H4 (cell line): Measurements from ENCODE around the gene STAT1. TPM values are rescaled to one million over a fixed set of nuclear protein-coding genes. Genes with fewer than 3 reads are reported as not detected.
"Not testable (repeated sequence)": the region's sequence is repeated elsewhere in the genome, so short reads cannot be mapped to it uniquely, and the experiment has no call there.

Source experiments
- DNase-seq: peaks from one replicate; pipeline ENCODE4 v3.0.0-alpha.2; 2015; ENCODE audit warnings: low spot score
- total RNA-seq: library from RNA; depleted of rRNA; stranded (reverse); fragments of >200 nt; shearing (Covaris generic); gene quantifications from 2 replicates; pipeline ENCODE4 v1.2.3, GENCODE V29; 2014

The STAT1 gene
- total RNA-seq, 1 experiment from 2014 or later = 110 TPM

DNA sequence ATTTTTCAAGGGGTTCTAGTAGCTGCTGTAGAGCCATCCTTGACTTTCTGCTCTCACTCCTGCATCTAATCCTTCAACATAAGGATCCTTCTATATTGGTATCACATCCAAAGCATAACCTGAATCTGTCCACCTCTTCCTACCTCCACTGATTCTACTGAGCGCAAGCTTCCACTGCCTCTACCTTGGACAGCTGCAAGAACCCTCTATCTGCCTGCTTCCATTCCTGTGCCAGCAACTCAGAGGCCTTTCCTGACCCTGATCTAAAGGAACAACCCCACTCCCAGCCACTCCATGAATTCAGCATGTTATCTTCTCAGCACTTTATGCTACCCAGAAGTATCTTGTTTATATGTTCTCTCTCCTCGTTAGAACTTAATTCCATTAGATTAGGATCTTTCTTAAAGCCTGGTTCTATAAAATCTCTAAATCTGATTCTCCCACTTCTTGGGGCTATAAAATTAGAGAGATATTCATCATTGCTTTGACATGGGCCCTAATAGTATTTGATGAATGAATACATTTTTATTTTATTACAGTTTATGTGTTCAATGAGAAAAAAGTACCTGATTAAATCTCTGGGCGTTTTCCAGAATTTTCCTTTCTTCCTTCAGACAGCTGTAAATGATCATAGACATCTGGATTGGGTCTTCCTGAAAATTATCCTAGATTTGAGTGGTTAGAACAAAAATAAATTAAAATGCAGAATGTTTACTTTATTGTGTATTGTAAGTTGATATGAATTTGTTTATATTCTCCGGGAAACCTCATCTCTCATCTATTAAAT lies 6.8 kb downstream of the STAT1 start:
- no peak for DNase-seq

DNA sequence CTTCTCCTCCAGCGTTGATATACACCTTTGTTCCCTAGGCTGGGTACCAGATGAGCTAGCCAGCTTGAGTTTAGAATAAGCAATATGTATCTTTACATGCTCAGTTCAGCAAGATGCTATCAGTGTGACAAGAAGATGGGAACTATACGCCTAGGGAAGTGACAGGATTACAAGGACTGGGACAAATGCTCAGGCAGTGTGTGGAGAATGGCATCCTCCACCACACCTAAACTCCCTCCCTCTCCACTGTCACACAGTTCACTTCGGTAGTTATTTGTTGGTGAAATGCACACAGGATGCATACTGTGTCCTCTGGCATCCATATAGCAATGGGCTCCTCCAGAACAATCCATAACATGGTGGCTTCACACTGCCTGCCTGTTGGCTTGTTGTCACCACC lies 7.7 kb downstream of the STAT1 start:
- DNase-seq = no peak

DNA sequence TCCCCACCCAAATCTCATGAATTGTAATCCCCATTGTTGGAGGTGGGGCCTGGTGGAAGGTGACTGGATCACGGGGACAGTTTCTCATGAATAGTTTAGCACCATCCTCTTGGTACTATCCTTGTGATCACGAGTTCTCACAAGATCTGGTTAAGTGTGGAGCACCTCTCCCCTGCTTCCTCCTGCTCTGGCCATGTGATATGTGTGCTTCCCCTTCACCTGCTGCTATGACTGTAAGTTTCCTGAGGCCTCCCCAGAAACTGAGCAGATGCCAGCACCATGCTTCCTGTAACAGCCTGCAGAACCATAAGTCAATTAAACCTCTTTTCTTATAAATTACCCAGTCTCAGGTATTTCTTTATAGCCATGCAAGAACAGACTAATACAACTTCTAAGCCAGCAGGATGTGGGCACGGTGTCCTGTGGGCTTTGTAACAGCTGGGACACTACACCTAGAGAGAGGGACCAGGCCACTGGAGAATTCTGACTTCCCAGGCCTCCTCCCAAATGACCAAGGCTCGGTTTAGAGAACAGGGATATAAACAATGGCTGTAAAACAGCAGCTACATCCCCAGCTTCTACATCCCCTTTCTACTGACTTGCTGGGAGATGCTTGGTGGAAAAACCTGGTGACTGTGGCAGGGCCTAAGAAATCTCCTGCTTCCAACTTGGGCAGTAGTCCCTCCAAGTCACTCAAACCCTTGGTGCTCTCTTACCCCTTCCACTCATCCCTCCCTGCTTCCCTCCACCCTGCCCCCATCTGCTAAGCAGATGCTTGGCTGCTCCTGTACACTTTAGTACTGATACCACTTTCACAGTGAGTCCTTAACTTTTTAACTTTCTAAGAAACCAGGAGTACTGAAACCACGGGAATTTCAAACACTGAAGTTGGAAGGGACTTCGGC lies 10.3 kb downstream of the STAT1 start:
- no peak for DNase-seq

DNA sequence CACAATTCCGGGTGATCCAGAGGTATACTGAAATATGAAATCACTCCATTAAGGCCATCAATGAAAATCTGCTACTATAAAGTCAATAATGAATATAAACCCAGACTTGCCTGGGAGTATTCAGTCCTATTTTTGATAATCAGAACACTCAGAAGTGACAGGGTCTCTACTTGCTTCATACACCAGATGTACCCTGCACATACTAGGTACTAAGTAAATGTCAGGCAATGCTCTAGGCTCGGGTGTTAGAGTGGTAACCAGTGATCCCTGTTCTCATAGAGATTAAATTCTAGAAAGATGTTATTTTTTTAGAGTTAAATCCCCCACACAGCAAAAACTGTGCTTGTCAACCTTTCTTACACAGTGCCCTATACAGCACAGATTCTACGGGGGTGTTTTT lies 12.3 kb downstream of the STAT1 start:
- DNase-seq = no peak

DNA sequence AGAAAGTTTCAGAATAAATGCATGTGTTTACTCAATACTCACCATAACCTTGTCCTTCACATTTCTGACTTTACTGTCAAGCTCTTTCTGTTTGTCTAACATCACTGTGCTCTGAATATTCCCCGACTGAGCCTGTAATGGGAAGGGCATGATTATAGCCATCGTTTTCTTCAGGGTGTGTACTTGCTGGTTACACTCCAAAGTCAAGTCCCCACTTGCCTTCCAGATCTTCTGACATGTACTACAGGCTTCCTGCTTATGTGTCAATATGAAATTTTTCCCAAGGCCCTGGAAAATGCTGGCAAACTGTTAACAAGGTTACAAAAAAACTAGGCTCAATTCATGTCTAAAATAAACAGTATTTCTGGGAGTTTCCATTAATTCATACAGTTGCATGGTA lies 12.9 kb downstream of the STAT1 start:
- no peak for DNase-seq

DNA sequence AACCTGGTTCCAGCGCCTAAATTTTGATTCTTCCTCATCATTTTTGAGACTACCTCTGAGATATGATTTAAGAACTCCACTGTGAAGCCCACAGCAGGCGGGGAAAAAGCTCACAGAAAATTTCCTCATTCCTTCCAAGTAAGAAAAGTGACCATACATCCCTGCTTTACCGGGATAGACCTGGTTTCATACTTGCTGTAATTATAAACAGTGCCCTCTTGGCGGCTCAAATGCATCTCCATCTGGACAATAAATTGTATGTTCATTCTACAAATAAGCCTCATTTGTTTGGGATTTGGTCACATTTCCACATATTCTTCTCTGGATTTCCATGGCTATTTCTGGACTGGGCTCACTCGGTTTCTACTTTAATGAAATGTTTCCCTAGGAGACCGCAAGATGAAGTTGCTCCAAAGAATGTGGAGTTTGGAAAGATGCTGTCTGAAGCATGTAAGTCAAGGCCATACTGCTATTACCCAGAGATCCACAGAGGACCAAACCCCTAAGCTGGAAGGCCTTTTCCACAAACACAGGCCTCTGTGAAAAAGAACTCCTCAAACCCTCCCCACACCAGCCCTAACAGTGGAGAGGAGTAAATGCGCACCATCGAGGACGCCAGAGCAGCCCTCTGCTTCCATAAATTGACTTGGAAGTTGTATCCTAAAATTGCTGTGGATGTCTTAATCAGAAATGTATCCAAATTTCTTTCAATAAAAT lies 13.9 kb downstream of the STAT1 start:
- no peak for DNase-seq

DNA sequence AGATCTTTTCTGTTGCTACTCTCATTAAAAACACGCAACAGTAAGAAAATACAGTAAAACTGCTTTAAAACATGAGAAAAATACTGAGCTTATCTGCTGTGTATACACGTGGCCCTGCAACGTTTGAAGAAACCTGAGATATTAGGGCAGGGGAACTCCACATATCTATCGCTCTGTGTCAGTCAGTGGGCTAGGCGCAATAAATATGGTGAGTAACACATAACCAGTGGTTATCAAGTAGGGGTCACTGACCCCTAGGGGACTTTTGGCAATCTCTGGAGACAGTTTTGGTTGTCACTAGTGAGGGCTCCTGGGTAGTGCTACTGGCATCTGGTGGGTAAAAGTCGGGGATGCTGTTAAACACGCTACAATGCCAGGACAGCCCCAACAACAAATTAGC lies 14.9 kb downstream of the STAT1 start:
- DNase-seq = no peak

DNA sequence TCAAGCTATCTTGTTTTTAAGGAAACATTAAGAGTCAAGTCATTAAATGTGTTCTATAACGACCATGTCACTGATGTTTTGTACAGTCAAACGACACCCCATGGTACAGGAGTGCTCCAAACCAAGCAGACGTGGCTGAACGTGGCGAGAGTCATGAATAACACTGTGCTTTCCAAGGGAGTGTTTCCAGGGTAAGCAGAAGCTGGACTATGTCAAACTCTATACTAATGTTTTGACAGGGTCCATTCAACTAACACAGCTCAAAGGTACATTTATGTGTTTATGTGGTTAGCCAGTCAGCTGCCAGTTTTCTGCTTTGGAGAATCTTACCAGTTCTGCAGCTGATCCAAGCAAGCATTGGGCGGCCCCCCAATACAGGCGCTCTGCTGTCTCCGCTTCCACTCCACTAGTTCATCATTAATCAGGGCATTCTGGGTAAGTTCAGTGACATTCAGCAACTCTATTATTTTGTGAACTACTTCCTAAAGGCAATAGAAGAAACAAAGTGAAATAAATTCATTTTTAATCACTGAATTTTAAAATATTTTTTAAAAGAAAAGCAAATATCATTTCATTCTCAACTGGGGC lies 16.4 kb downstream of the STAT1 start:
- no peak for DNase-seq

DNA sequence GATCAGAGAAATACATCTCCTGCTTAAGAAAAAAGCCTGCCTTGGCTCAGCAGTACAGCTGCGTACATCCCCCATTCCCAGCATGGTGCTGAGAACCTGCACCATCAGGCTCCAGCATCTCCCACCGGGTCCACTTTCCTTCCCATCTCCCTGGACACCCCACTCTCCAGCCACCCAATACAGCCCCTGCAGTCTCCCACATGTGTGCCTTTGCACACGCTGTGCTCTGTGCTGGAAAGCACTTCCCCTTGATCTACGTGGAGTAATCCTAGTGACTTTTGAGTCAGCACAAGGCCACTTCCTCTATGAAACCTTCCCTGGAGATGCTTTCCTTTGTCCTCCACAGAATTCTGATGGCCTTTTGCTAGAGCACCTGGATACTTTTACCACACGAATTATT lies 17.0 kb downstream of the STAT1 start:
- no peak for DNase-seq

DNA sequence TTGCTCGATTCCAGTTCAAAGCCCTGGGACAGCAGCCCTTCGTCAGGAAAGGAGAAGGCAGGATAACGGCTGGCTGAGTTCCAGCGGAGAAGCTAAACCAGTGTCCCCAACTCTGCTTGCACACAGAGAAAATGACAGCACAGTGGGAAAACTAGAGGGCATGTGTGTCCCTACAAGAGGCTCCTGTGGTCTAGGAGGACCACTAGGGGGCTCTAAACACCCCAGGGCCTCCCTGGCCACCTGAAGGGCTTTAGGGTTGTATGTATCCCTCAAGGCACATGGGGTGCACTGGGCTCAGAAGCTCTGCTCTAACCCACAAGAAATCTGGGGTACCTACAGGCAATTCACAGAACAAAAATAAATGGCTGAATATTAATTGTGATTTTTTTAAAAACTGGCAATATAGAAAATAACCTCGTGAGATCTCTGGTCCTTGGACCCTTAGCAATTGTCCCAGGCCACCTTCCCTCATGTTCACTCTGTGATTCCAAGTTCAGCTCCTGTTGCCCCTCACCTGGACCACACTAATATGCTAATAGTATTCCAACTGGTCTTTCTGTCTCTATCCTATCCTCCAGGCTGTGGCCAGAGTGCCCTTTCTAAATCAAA lies 17.5 kb downstream of the STAT1 start:
- DNase-seq = peak; percentile 30

DNA sequence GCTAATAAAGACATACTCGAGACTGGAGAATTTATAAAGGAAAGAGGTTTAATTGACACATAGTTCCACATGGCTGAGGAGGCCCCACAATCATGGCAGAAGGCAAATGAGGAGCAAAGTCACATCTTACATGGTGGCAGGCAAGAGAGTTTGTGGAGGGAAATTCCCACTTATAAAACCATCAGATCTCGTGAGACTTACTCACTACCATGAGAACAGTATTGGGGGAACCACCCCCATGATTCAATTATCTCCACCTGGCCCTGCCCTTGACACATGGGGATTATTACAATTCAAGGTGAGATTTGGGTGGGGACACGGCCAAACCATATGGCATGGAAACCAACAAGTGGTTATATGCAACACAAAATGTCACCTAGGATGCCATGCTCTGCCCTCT lies 18.7 kb downstream of the STAT1 start:
- not testable (repeated sequence) for DNase-seq

DNA sequence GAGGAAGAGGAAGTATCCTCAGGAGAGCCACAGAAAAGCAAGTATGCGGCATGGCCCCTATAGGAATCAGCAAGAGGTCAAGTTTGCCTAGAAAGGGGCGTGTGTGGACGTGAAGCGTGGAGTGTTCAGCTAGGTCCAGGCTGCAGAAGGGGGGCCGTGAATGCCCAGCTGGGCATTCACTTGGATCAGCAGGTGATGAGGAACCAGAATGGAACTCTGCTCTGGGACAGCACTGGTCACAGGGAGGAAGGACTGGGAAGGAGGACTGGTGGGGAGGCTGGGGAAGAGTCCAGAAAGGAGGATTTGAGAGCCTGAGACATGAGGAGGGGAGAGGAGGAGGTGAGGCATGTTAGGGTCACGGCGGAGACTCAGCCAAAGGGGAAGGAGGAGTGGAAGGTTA lies 19.8 kb downstream of the STAT1 start:
- no peak for DNase-seq

DNA sequence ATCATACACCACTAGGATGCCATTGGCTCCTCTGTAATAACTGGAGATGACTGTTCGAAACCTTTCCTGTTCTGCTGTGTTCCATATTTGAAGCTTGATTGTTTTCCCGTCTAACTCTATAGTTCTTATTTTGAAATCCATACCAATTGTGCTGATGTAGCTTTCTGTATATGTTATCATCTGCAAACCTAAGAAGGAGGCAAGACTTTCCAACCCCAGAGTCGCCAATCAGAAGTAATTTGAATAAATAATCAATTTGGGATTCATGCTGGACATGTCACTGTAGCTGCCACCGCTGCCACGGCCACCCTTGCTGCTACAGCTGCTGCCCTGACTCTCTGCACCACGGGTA lies 20.7 kb downstream of the STAT1 start:
- no peak for DNase-seq

DNA sequence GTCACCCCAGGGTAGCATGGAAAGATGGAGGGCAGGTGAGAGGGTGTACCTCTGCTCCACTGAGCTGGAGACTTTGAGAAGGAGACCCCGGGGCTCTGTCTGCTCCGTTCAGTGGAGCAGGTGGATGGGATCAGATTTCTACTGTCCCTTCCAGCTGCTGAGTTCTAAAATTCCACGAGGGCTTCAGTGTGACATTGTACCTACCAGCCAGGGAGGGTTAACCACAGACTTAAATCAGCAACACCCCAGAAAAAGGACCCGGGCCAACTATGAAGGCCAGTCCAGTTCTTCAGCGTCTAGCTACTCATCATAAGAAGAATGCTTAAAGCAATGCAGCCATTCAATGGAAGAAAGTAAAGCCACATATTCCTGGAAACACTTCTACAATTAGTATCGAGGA lies 23.8 kb downstream of the STAT1 start:
- DNase-seq = no peak

DNA sequence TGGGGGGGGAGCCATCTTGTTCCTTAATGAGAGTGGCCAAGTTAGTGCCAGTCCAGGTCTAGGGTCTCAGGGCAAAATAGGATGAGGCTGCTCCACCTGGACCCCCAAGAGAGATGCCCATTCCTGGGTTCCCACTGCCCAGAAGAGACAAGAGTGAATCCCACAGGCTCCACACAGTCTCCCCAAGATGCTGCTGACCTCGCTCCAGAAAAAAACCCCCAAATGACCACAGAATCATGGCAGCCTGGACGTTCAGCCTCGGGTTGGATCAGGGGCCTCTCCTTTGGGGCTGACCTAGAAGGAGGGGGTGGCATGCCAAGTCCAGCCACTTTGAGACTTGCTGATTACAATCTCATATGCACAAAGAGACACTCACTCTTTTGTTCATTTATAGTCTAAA lies 25.1 kb downstream of the STAT1 start:
- no peak for DNase-seq

DNA sequence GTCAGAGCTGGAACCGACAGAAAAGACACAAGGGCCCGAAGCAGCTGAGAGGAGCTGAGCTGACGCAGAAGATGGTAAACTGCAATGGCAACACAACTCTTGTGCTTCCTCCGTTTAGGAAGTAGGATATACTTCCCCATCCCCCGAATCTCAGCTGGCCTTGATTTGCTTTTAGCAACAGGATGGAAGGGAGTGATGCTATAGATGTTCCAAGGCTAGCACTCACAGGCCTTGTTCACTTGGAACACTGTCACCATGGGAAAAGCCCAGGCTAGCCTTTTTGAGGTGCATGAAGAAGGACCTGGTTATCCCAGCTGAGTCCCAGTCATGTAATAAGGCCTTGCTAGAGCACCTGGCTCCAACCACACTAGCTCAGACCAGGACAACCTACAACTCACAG lies 26.0 kb downstream of the STAT1 start:
- no peak for DNase-seq

DNA sequence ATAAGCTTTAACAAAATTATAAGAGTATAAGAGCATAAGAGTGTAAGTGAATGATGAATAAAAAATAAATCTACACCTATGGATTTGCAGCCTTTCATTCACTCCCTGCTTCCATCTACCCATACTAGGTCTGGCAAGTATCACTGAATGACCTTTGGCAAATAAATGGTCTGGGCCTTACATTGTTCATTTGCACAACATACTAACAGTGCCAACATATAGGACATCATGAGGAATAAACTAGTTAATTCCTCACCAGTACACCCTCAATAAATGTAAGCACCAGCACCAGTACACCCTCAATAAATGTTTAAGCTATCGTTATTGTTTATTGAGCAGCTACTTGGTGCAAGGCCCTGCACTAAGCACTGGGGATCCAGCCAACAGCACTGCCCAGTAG lies 26.9 kb downstream of the STAT1 start:
- no peak for DNase-seq

DNA sequence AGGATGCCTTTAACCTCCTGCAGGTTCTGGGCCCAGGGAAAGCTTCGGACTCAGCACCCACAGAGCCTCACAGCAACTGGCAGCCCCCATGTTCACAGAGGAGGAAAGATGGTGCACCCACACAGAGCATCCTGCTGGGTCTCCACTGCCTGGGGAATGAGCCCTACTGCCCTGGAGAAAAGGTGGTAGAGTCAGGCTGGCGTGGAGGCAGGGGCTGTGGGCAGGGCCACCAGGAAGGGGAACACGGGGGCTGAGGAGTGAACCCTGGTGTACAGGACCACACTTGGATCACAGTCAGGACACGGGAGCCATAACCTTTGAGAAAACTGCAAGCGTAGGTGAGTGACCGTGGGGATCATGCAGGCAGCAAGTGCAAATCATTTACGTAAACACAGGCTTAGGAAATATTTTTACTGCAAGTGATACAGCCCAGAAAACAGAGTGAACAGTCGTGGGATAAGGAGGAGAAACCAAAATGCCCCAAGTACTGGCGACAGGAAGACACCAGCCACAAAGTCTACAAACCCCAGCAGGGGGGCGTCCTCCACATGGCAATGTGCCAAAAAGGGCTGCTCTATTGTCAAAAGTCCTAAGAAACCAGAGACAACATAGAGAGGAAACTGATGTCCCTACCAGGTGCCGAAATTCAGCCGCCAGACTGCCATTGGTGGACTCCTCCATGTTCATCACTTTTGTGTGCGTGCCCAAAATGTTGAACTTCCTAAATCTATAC lies 27.6 kb downstream of the STAT1 start:
- DNase-seq = no peak

DNA sequence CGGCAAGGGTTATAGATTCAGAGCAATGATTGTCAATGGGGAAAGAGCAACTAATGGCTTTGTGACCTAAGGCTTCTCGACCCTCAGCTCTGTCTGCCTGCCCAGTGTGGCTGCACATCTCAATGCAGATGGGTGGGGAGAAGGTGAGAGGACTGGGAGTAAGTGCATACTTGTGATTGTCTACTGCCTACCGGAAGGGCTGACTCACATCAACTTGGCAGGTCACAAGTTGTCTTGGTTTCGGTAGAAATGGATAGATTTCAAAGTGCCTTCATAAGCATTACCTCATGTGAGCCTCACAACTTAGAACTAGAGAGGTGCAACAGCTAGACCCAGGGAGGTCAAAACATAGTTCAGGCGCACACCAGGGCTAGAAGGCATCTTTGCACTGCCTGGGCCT lies 29.4 kb downstream of the STAT1 start:
- DNase-seq = no peak

DNA sequence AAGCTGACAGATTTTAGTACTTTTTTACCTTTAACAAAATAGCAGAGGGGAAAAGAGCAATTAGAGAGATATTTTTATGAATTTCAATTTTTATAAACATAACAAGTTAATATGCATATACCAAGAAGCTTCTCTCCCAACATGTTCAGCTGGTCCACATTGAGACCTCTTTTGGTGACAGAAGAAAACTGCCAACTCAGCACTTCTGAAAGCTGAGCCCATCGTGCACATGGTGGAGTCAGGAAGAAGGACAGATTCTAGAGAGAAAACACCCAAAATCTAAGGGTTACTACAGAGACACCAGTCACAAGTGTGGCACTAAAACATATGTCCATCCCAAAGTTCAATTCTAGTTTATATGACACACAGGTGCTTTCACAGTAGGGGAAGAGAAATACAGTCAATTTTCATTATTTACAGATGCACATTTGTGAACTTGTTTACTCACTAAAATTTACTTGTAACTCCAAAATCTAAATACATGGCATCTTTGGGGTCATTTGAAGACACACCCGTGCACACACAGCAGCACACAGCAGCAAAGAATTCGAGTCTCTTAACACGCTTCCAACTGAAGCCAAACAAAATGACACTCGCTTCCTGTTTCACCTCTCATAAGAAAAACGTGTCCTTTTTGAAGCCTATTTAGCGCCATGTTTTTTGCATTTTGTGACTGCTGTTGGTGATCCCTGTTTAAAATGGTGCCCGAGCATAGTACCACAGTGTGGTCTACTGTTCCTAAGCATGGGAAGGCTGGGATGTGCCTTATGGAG lies 31.5 kb downstream of the STAT1 start:
- DNase-seq = no peak
